D721Med (cell line): Measurements from ENCODE around the gene SMARCC2.

Experiments
- DNase-seq: peaks from one replicate; pipeline ENCODE4 v3.0.0; 2011; ENCODE audit warnings: low spot score; ENCODE audit not compliant: insufficient read length
- FAIRE-seq: peaks from 2 replicates; lab custom pipeline; 2011; peaks lifted over from hg19 to GRCh38; lab: Jason Lieb, UNC
- CTCF ChIP-seq: IDR thresholded peaks from 2 replicates; pipeline ENCODE4 v1.5.1; 2012; ENCODE audit warnings: mild to moderate bottlenecking, control low read depth; ENCODE audit not compliant: insufficient read depth; ENCODE audit errors: missing control alignments

SMARCC2 gene

GRCh38 chr12:56230432-56231183 lies 41.3 kb upstream of the SMARCC2 start:
- no peak for TF ChIP-seq CTCF
- DNase-seq (no peak), FAIRE-seq (no peak)

GRCh38 chr12:56229916-56230431 lies 40.7 kb upstream of the SMARCC2 start, which contains the start of gene SLC39A5:
Gene SLC39A5 (plus strand): TSS chr12:56230051. CDS start chr12:56231275, 1,224 bp downstream.
- no peak for TF ChIP-seq CTCF
- DNase-seq (no peak), FAIRE-seq (no peak)

GRCh38 chr12:56229082-56229481 lies 39.8 kb upstream of the SMARCC2 start:
- FAIRE-seq (no peak), DNase-seq (no peak)
- no peak for TF ChIP-seq CTCF

GRCh38 chr12:56224954-56225353 lies 35.7 kb upstream of the SMARCC2 start:
- no peak for FAIRE-seq

GRCh38 chr12:56224102-56224701 lies 34.9 kb upstream of the SMARCC2 start, which contains the start of gene NABP2:
Gene NABP2 (plus strand): TSS chr12:56224342. CDS start chr12:56224857, 515 bp downstream.
- DNase-seq (peak; percentile 97), FAIRE-seq (no peak)
- peak; percentile 61 for TF ChIP-seq CTCF

More at GRCh38 chr12:56224954-56225353, 35.7 kb upstream of the SMARCC2 start:
- DNase-seq: no peak
- no peak for TF ChIP-seq CTCF

GRCh38 chr12:56223571-56224101 lies 34.4 kb upstream of the SMARCC2 start:
- no peak for TF ChIP-seq CTCF
- DNase-seq: no peak
- no peak for FAIRE-seq

- FAIRE-seq: peak; percentile 73
- DNase-seq: peak; percentile 41
- no peak for TF ChIP-seq CTCF
Measured at GRCh38 chr12:56222531-56222895, 33.2 kb upstream of the SMARCC2 start.
